Measurements from ENCODE around the gene ELFN2.

GRCh38 chr22:37449331-37450001 lies 22.2 kb upstream of the ELFN2 start:
- TF ChIP-seq CTCF (IDR thresholded peaks at IDR 0.05; ENCODE audit: low read depth, low read length, missing input control) (no peak), RAD21 (IDR thresholded peaks at IDR 0.05) (no peak), FOXA1 (IDR thresholded peaks at IDR 0.05) (no peak), GABPA (IDR thresholded peaks at IDR 0.05 in 1 of 2, conservative IDR thresholded peaks at IDR 0.05 in 1 of 2) (no peak), RXRA (IDR thresholded peaks at IDR 0.05) (no peak), ATF3 (IDR thresholded peaks at IDR 0.05) (no peak), REST (IDR thresholded peaks at IDR 0.05) (no peak)

Measured in liver (tissue), 3 donors.